HUES6 (cell line): ENCODE data around the gene COQ10A.
A peak's percentile ranks its signal among the peaks of the same experiment; 100 is the strongest.

Source experiments
- H3K27ac ChIP-seq: 2 replicates; pipeline ENCODE4 v1.7.0; 2013; ENCODE audit warnings: low read depth, mild to moderate bottlenecking, low read length, inconsistent platforms
- H3K27me3 ChIP-seq: 2 replicates; pipeline ENCODE4 v1.6.1; 2013; ENCODE audit warnings: low read length; ENCODE audit not compliant: control insufficient read depth, insufficient read depth
- H3K36me3 ChIP-seq: 2 replicates; pipeline ENCODE4 v1.6.1; 2013; ENCODE audit warnings: low read length; ENCODE audit not compliant: control insufficient read depth, insufficient read depth
- H3K4me1 ChIP-seq: 2 replicates; pipeline ENCODE4 v1.6.1; 2013; ENCODE audit warnings: low read length; ENCODE audit not compliant: control insufficient read depth, insufficient read depth
- H3K4me3 ChIP-seq: 2 replicates; pipeline ENCODE4 v1.5.1; 2013; ENCODE audit warnings: low read depth, low read length
- H3K9ac ChIP-seq: one replicate; pipeline ENCODE4 v1.6.1; 2013; ENCODE audit warnings: mild to moderate bottlenecking, low read length
- H3K9me3 ChIP-seq: 2 replicates; pipeline ENCODE4 v1.6.1; 2013; ENCODE audit warnings: low read depth, low read length; ENCODE audit not compliant: control insufficient read depth, insufficient read depth

Gene COQ10A

GRCh38 chr12:56299853-56300643 is 33.3 kb downstream of the COQ10A start, which contains the start of gene CS:
CS (minus strand) TSS chr12:56300330; CDS start chr12:56300201, 129 bp downstream.
- peak within 1 kb of the TSS; percentile 94 for H3K9ac ChIP-seq
- peaks cover 40% of the 10 kb centered on the region for H3K36me3 ChIP-seq
- H3K27me3 ChIP-seq = no peaks in the 10 kb centered on the region
- peaks cover 8% of the 10 kb centered on the region; the same call in 1 of the 2 replicates for H3K4me1 ChIP-seq
- H3K9me3 ChIP-seq = no peaks in the 10 kb centered on the region
- peak within 1 kb of the TSS; percentile 85 for H3K27ac ChIP-seq
- H3K4me3 ChIP-seq = peak within 1 kb of the TSS; percentile 97

- H3K27me3 ChIP-seq = no peaks in the 10 kb centered on the region
- H3K4me3 ChIP-seq = peak overlapping the region; percentile 97
- H3K36me3 ChIP-seq = peaks cover 46% of the 10 kb centered on the region
- H3K9ac ChIP-seq = peak overlapping the region; percentile 74
- H3K9me3 ChIP-seq = no peaks in the 10 kb centered on the region
- peaks cover 8% of the 10 kb centered on the region; the same call in 1 of the 2 replicates for H3K4me1 ChIP-seq
- peak overlapping the region; percentile 57 for H3K27ac ChIP-seq
Measured at GRCh38 chr12:56300644-56301464, 34.1 kb downstream of the COQ10A start.

GRCh38 chr12:56304276-56304675 is 37.5 kb downstream of the COQ10A start:
- H3K27me3 ChIP-seq = no peaks in the 10 kb centered on the region
- H3K4me1 ChIP-seq = peaks cover 8% of the 10 kb centered on the region; the same call in 1 of the 2 replicates
- no peak overlapping the region for H3K9ac ChIP-seq
- peaks cover 46% of the 10 kb centered on the region for H3K36me3 ChIP-seq
- H3K4me3 ChIP-seq = no peak overlapping the region
- no peak overlapping the region for H3K27ac ChIP-seq
- H3K9me3 ChIP-seq = no peaks in the 10 kb centered on the region

GRCh38 chr12:56304872-56305590 is 38.3 kb downstream of the COQ10A start:
- Histone ChIP-seq H3K36me3 (peaks cover 51% of the 10 kb centered on the region), H3K27me3 (no peaks in the 10 kb centered on the region), H3K4me3 (no peak overlapping the region), H3K9me3 (no peaks in the 10 kb centered on the region), H3K27ac (no peak overlapping the region), H3K9ac (no peak overlapping the region), H3K4me1 (peaks cover 8% of the 10 kb centered on the region; the same call in 1 of the 2 replicates)

- Histone ChIP-seq H3K9me3 (no peaks in the 10 kb centered on the region), H3K4me1 (no peaks in the 10 kb centered on the region), H3K9ac (no peak overlapping the region), H3K4me3 (no peak overlapping the region), H3K27ac (no peak overlapping the region), H3K27me3 (no peaks in the 10 kb centered on the region), H3K36me3 (peaks cover 64% of the 10 kb centered on the region)
Measured at GRCh38 chr12:56307221-56307965, 40.7 kb downstream of the COQ10A start.

- no peak overlapping the region for H3K4me3 ChIP-seq
- no peaks in the 10 kb centered on the region for H3K27me3 ChIP-seq
- H3K27ac ChIP-seq = no peak overlapping the region
- no peaks in the 10 kb centered on the region for H3K4me1 ChIP-seq
- H3K9me3 ChIP-seq = no peaks in the 10 kb centered on the region
- peaks cover 69% of the 10 kb centered on the region for H3K36me3 ChIP-seq
- no peak overlapping the region for H3K9ac ChIP-seq
Measured at GRCh38 chr12:56308714-56309113, 42.0 kb downstream of the COQ10A start.

- H3K27me3 ChIP-seq = no peaks in the 10 kb centered on the region
- H3K9me3 ChIP-seq = no peaks in the 10 kb centered on the region
- no peak overlapping the region for H3K4me3 ChIP-seq
- H3K36me3 ChIP-seq = peaks cover 66% of the 10 kb centered on the region
- no peak overlapping the region for H3K9ac ChIP-seq
- no peak overlapping the region for H3K27ac ChIP-seq
- no peaks in the 10 kb centered on the region for H3K4me1 ChIP-seq
Measured at GRCh38 chr12:56311003-56311402, 44.3 kb downstream of the COQ10A start.

GRCh38 chr12:56315249-56315621 is 48.5 kb downstream of the COQ10A start:
- no peaks in the 10 kb centered on the region for H3K9me3 ChIP-seq
- H3K4me3 ChIP-seq = peak overlapping the region; percentile 100
- no peaks in the 10 kb centered on the region for H3K27me3 ChIP-seq
- H3K27ac ChIP-seq = peak overlapping the region; percentile 13
- H3K9ac ChIP-seq = peak overlapping the region; percentile 97
- no peaks in the 10 kb centered on the region for H3K4me1 ChIP-seq
- peaks cover 51% of the 10 kb centered on the region for H3K36me3 ChIP-seq

- Histone ChIP-seq H3K36me3 (peaks cover 45% of the 10 kb centered on the region), H3K27ac (peak within 1 kb of the TSS; percentile 13), H3K9ac (peak within 1 kb of the TSS; percentile 97), H3K4me1 (no peaks in the 10 kb centered on the region), H3K27me3 (no peaks in the 10 kb centered on the region), H3K4me3 (peak within 1 kb of the TSS; percentile 100), H3K9me3 (no peaks in the 10 kb centered on the region)
Measured at GRCh38 chr12:56315622-56316473, 49.1 kb downstream of the COQ10A start, which contains the start of gene CNPY2. CNPY2 (minus strand) TSS chr12:56315988; CDS start chr12:56315217, 771 bp downstream.
